Keratinocyte (primary cell): ENCODE measurements around the gene STEAP3. TPM values are rescaled to one million over a fixed set of nuclear protein-coding genes. Genes with fewer than 3 reads are reported as not detected.

Experiments used
- DNase-seq: peaks from one replicate; pipeline ENCODE4 v3.0.0-alpha.2; 2011; ENCODE audit warnings: low read depth, missing footprints, low spot score
- FAIRE-seq: peaks from 2 replicates; lab custom pipeline; 2011; peaks lifted over from hg19 to GRCh38; lab: Jason Lieb, UNC
- H2AFZ ChIP-seq: 2 replicates; pipeline ENCODE4 v1.6.0; 2012; ENCODE audit warnings: low read length, control low read depth, inconsistent platforms; ENCODE audit not compliant: control insufficient read depth
- H3K27ac ChIP-seq: 2 replicates; pipeline ENCODE4 v1.5.1; 2011; ENCODE audit warnings: low read length; ENCODE audit not compliant: control insufficient read depth, insufficient read depth
- H3K27me3 ChIP-seq: 3 replicates; pipeline ENCODE4 v1.6.0; 2011; ENCODE audit warnings: low read length; ENCODE audit not compliant: control insufficient read depth, insufficient read depth; ENCODE audit errors: extremely low read depth
- H3K36me3 ChIP-seq, 2 experiments: 2 replicates in 1 of 2; 3 replicates in 1 of 2; pipeline ENCODE4 v1.5.1; 2011; ENCODE audit warnings: low read length in 2 of 2, mild to moderate bottlenecking in 1 of 2; ENCODE audit not compliant: control insufficient read depth in 2 of 2, insufficient read depth in 2 of 2; ENCODE audit errors: extremely low read depth in 1 of 2
- H3K4me1 ChIP-seq: 3 replicates; pipeline ENCODE4 v1.5.1; 2011; ENCODE audit warnings: low read length; ENCODE audit not compliant: control insufficient read depth, insufficient read depth; ENCODE audit errors: extremely low read depth
- H3K4me2 ChIP-seq: 3 replicates; pipeline ENCODE4 v1.6.0; 2011; ENCODE audit warnings: low read depth, low read length; ENCODE audit not compliant: control insufficient read depth, insufficient read depth; ENCODE audit errors: extremely low read depth
- H3K4me3 ChIP-seq, 3 experiments: fragments of 200-600 bp in 1 of 3; sonication (generic) in 1 of 3; 2 replicates in 2 of 3; 3 replicates in 1 of 3; pipeline ENCODE4 v1.5.1; 2011 to 2016; ENCODE audit warnings: low read length in 3 of 3, mild to moderate bottlenecking in 3 of 3, control low read depth in 2 of 3, inconsistent platforms in 1 of 3, low read depth in 1 of 3, mixed read lengths in 1 of 3, mixed run types in 1 of 3, moderate library complexity in 1 of 3; ENCODE audit not compliant: control insufficient read depth in 2 of 3, insufficient read depth in 2 of 3; ENCODE audit errors: extremely low read depth in 1 of 3
- H3K79me2 ChIP-seq: 2 replicates; pipeline ENCODE4 v1.6.0; 2012; ENCODE audit warnings: low read length; ENCODE audit not compliant: control insufficient read depth, insufficient read depth
- H3K9ac ChIP-seq: 3 replicates; pipeline ENCODE4 v1.6.0; 2011; ENCODE audit warnings: low read length; ENCODE audit not compliant: control insufficient read depth, insufficient read depth; ENCODE audit errors: extremely low read depth
- H3K9me1 ChIP-seq: 3 replicates; pipeline ENCODE4 v1.6.0; 2011; ENCODE audit warnings: low read length; ENCODE audit not compliant: control insufficient read depth, insufficient read depth; ENCODE audit errors: extremely low read depth
- H3K9me3 ChIP-seq: 2 replicates; pipeline ENCODE4 v1.5.1; 2012; ENCODE audit warnings: low read depth, low read length; ENCODE audit not compliant: control insufficient read depth
- H4K20me1 ChIP-seq: 3 replicates; pipeline ENCODE4 v1.6.0; 2011; ENCODE audit warnings: low read length; ENCODE audit not compliant: control insufficient read depth, insufficient read depth; ENCODE audit errors: extremely low read depth
- EZH2 ChIP-seq: IDR thresholded peaks from one replicate; pipeline ENCODE4 v1.6.1; 2012; ENCODE audit warnings: inconsistent platforms, mild to moderate bottlenecking, low read length, moderate library complexity
- dilution Hi-C: fragments of 300-500 bp; cut with MboI; formaldehyde crosslinking; loops from one replicate; pipeline ENCODE4 v1.7.0; 2020; ENCODE audit warnings: low sequenced_read_pairs; ENCODE audit not compliant: extremely low pct_ligation_motif_present
- polyA plus RNA-seq, 5 experiments: library from polyadenylated mRNA; depleted of rRNA in 3 of 5; stranded (reverse) in 3 of 5; stranded (forward) in 1 of 5; unstranded in 1 of 5; fragments of >200 nt; gene quantifications; 1 replicate in 1 of 5; 2 replicates in 3 of 5; 3 replicates in 1 of 5; pipeline versions ENCODE4 v1.2.1 to v1.2.3, GENCODE V29; 2011 to 2012; ENCODE audit warnings: missing spikeins in 2 of 5, low read depth in 1 of 5, low replicate concordance in 1 of 5
- TF ChIP-seq, protein P1 (sequence below), 3 experiments: IDR thresholded peaks in 1 of 3; conservative IDR thresholded peaks in 1 of 3; optimal IDR thresholded peaks in 1 of 3; 2 replicates in 2 of 3; 3 replicates in 1 of 3; pipeline versions ENCODE3 to v1.5.1; 2011; ENCODE audit warnings: low read length in 3 of 3, mild to moderate bottlenecking in 3 of 3, moderate library complexity in 2 of 3, control low read depth in 1 of 3, inconsistent platforms in 1 of 3; ENCODE audit not compliant: insufficient read depth in 2 of 3; ENCODE audit errors: extremely low read depth in 1 of 3

Gene STEAP3
- polyA plus RNA-seq, 1 donor (not counting 4 experiments of a cell fraction or from before 2014, with no cell fraction given) = 19.9 TPM

- Histone ChIP-seq H3K27me3 (no peaks in the 10 kb centered on the region), H3K9ac (no peak overlapping the region), H3K4me3 (no peak overlapping the region), H3K9me1 (peaks cover 3% of the 10 kb centered on the region), H3K9me3 (no peaks in the 10 kb centered on the region), H3K79me2 (no peaks in the 10 kb centered on the region), H4K20me1 (no peaks in the 10 kb centered on the region), H3K27ac (no peak overlapping the region), H3K4me1 (peaks cover 30% of the 10 kb centered on the region), H2AFZ (no peak overlapping the region), H3K36me3 (peaks cover 0 to 3% of the 10 kb centered on the region in 2 experiments), H3K4me2 (no peak overlapping the region)
- dilution Hi-C loops = no loop called here
- FAIRE-seq (no peak), DNase-seq (no peak)
- TF ChIP-seq EZH2 = no peak
- TF ChIP-seq, protein P1, sequence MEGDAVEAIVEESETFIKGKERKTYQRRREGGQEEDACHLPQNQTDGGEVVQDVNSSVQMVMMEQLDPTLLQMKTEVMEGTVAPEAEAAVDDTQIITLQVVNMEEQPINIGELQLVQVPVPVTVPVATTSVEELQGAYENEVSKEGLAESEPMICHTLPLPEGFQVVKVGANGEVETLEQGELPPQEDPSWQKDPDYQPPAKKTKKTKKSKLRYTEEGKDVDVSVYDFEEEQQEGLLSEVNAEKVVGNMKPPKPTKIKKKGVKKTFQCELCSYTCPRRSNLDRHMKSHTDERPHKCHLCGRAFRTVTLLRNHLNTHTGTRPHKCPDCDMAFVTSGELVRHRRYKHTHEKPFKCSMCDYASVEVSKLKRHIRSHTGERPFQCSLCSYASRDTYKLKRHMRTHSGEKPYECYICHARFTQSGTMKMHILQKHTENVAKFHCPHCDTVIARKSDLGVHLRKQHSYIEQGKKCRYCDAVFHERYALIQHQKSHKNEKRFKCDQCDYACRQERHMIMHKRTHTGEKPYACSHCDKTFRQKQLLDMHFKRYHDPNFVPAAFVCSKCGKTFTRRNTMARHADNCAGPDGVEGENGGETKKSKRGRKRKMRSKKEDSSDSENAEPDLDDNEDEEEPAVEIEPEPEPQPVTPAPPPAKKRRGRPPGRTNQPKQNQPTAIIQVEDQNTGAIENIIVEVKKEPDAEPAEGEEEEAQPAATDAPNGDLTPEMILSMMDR (optimal IDR thresholded peaks at IDR 0.05 in 1 of 3, IDR thresholded peaks at IDR 0.05 in 1 of 3, conservative IDR thresholded peaks at IDR 0.05 in 1 of 3; ENCODE audit: extremely low read depth in 1 of 3, insufficient read depth in 2 of 3, low read length in 3 of 3) = no peak
These were observed 4.5 kb downstream of the STEAP3 start for GRCh38 chr2:119228136-119228535.

DNA sequence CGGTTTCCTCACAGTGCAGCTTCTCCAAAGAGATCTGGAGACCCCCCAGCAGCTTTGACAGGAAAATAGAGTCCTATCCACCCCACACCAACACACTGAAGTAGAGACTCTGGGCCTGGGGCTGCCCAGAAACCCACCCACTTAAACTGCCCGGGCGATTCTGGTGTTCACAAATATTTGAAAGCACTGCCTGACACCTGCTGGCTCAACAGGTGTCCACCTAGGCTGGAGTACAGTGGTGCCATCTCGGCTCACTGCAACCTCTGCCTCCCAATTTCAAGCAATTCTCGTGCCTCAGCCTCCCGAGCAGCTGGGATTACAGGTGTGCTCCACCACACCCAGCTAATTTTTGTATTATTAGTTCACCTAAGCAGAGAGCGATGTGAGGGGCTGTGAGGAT, 5.3 kb downstream of the STEAP3 start:
- Histone ChIP-seq H3K9me3 (no peaks in the 10 kb centered on the region), H3K27me3 (no peaks in the 10 kb centered on the region), H3K9ac (no peak overlapping the region), H4K20me1 (no peaks in the 10 kb centered on the region), H3K4me2 (no peak overlapping the region), H3K27ac (no peak overlapping the region), H3K9me1 (peaks cover 4% of the 10 kb centered on the region), H3K36me3 (peaks cover 0 to 3% of the 10 kb centered on the region in 2 experiments), H3K4me3 (no peak overlapping the region), H3K79me2 (no peaks in the 10 kb centered on the region), H3K4me1 (peaks cover 36% of the 10 kb centered on the region), H2AFZ (no peak overlapping the region)
- dilution Hi-C loops = no loop called here
- DNase-seq = no peak
- TF ChIP-seq, protein P1 (optimal IDR thresholded peaks at IDR 0.05 in 1 of 3, IDR thresholded peaks at IDR 0.05 in 1 of 3, conservative IDR thresholded peaks at IDR 0.05 in 1 of 3; ENCODE audit: extremely low read depth in 1 of 3, insufficient read depth in 2 of 3, low read length in 3 of 3) = no peak
- no peak for TF ChIP-seq EZH2
- no peak for FAIRE-seq
